Measurements from ENCODE around the gene UBR3. TPM values are rescaled to one million over a fixed set of nuclear protein-coding genes. Genes with fewer than 3 reads are reported as not detected.

UBR3 gene
- total and polyA plus RNA-seq, 2 of the 4 experiments (the other 2 are of a cell fraction), result 10.0 to 33.9 TPM

GRCh38 chr2:169877398-169877797 is 50.1 kb downstream of the UBR3 start:
- Histone ChIP-seq H3K27ac (ENCODE audit: insufficient read depth, low read length) (no peak overlapping the region), H3K14ac (replicated peaks; ENCODE audit: low read depth, low read length) (no peak overlapping the region), H3K9ac (ENCODE audit: low read depth, low read length) (no peak overlapping the region), H3K4me2 (ENCODE audit: low read depth, low read length) (no peak overlapping the region), H4K91ac (ENCODE audit: insufficient read depth, low read depth, low read length) (no peak overlapping the region), H2AK5ac (ENCODE audit: low read depth, low read length) (no peak overlapping the region), H2BK20ac (ENCODE audit: low read depth, low read length) (no peak overlapping the region), H4K20me1 (ENCODE audit: insufficient read depth, low read length) (no peaks in the 10 kb centered on the region; the same call in 1 of the 2 replicates), H2BK15ac (ENCODE audit: low read depth, low read length) (no peak overlapping the region), H3K4ac (ENCODE audit: low read depth, low read length) (no peak overlapping the region), H3K36me3 (ENCODE audit: control insufficient read depth, insufficient read depth, low read length) (peaks cover 3% of the 10 kb centered on the region), H3K23ac (ENCODE audit: low read depth, low read length) (no peak overlapping the region), H3K18ac (ENCODE audit: low read depth, low read length) (no peak overlapping the region), H3K79me1 (ENCODE audit: low read depth in 1 of 2, low read length in 2 of 2) (peaks cover 3 to 12% of the 10 kb centered on the region in 2 experiments; a peak in 3 of 4 replicates), H2BK120ac (ENCODE audit: low read depth, low read length) (no peak overlapping the region), H3K4me3 (ENCODE audit: insufficient read depth, low read depth, low read length) (no peak overlapping the region), H3K56ac (ENCODE audit: extremely low read depth, insufficient read depth, low read length) (no peak overlapping the region), H2AK9ac (replicated peaks; ENCODE audit: low read depth, low read length, poor library complexity) (no peak overlapping the region), H2BK5ac (ENCODE audit: low read depth, low read length, poor library complexity, severe bottlenecking) (no peak overlapping the region), H3K9me3 (ENCODE audit: control insufficient read depth, insufficient read depth, low read length) (no peaks in the 10 kb centered on the region), H4K8ac (ENCODE audit: low read depth in 2 of 2, low read length in 2 of 2) (no peak overlapping the region), H2AFZ (replicated peaks; ENCODE audit: low read length, poor library complexity) (no peak overlapping the region), H3K4me1 (ENCODE audit: control insufficient read depth, insufficient read depth, low read length) (peaks cover 2% of the 10 kb centered on the region; the same call in 1 of the 2 replicates), H3K9me1 (ENCODE audit: insufficient read depth, low read length) (no peaks in the 10 kb centered on the region), H3K27me3 (ENCODE audit: control insufficient read depth, insufficient read depth, low read length) (no peaks in the 10 kb centered on the region), H4K5ac (ENCODE audit: low read depth, low read length) (no peak overlapping the region)
- intact Hi-C loops (cut with micrococcal nuclease) (loop anchor here (1.0 to 5.0 kb wide), 2 partner anchors 50 to 349 kb away; partner anchors contain the start of gene UBR3), in situ Hi-C loops (cut with MboI; ENCODE audit: low sequenced_read_pairs) (no loop called here), dilution Hi-C loops (cut with HindIII; ENCODE audit: low sequenced_read_pairs, unreplicated experiment) (no loop called here)
- CTCF ChIA-PET, result interaction anchor here (0.6 to 1.3 kb wide), 6 partner anchors 14 to 409 kb away, joined by 3 to 7 read pairs (median 4); partner anchors contain the start of gene UBR3
- peak; percentile 42; the same call in 1 of the 2 replicates for ATAC-seq (ENCODE audit: low read depth)
- no peak for TF ChIP-seq CHD1 (IDR thresholded peaks at IDR 0.05; ENCODE audit: low read depth, low read length)
- TF ChIP-seq SMC3 (IDR thresholded peaks at IDR 0.05; ENCODE audit: low read depth, low read length), result peak; percentile 25; the same call in 1 of the 2 replicates
- TF ChIP-seq RCOR1 (IDR thresholded peaks at IDR 0.05; ENCODE audit: insufficient replicate concordance, low read length), result no peak
- no peak for TF ChIP-seq ELK1 (IDR thresholded peaks at IDR 0.05; ENCODE audit: borderline replicate concordance, low read depth, low read length)
- peak; percentile 45 for TF ChIP-seq CTCF (conservative IDR thresholded peaks at IDR 0.05; ENCODE audit: low read depth, low read length)
- peak; percentile 42 for TF ChIP-seq RAD21 (IDR thresholded peaks at IDR 0.05; ENCODE audit: low read length)
- no peak for TF ChIP-seq FOS (IDR thresholded peaks at IDR 0.05; ENCODE audit: low read depth, low read length)
- no peak for TF ChIP-seq CEBPB (IDR thresholded peaks at IDR 0.05; ENCODE audit: low read depth, low read length)
- no peak for TF ChIP-seq RFX5 (IDR thresholded peaks at IDR 0.05; ENCODE audit: low read depth, low read length)
- BruUV-seq (replicated peaks), result no TSS peak
- peak; percentile 33 for DNase-seq
- POLR2A ChIA-PET (ENCODE audit: unreplicated experiment), result interaction anchor here (0.6 kb wide), 1 partner anchor 15 kb away, joined by 3 read pairs; no protein-coding TSS in a partner anchor
